Activated T-cell treated with anti-CD3 and anti-CD28 coated beads, Interleukin-2, amount 50 U/mL, for 4 hours (primary cell): ENCODE data around the gene NSD1. TPM values are rescaled to one million over a fixed set of nuclear protein-coding genes. Genes with fewer than 3 reads are reported as not detected.

Experiments
- ATAC-seq, 2 donors: fragments of 200-7000 bp; cut with Tn5 transposase; one replicate each; pipeline ENCODE4 v1.10.0; 2021
- DNase-seq: peaks from one replicate; pipeline ENCODE4 v3.0.0-alpha.2; 2020
- H3K27me3 Mint-ChIP-seq: one replicate; pipeline ENCODE4 v1.8.0; 2021; ENCODE audit warnings: low read depth, mixed read lengths
- H3K36me3 Mint-ChIP-seq: one replicate; pipeline ENCODE4 v1.8.0; 2022; ENCODE audit warnings: mixed read lengths; ENCODE audit not compliant: insufficient read depth
- H3K4me1 Mint-ChIP-seq: one replicate; pipeline ENCODE4 v1.8.0; 2021; ENCODE audit warnings: low read depth, mixed read lengths
- H3K4me3 Mint-ChIP-seq: one replicate; pipeline ENCODE4 v1.8.0; 2021; ENCODE audit warnings: mild to moderate bottlenecking, moderate library complexity, mixed read lengths
- H3K9me3 Mint-ChIP-seq: one replicate; pipeline ENCODE4 v1.8.0; 2021; ENCODE audit warnings: mixed read lengths
- total RNA-seq, 3 donors: library from RNA; stranded (reverse); gene quantifications; one replicate each; pipeline ENCODE4 v1.2.1, GENCODE V29; 2021

NSD1 gene
- total RNA-seq, 3 donors from 2014 or later, result 59.3 to 71.6 (median 67.6) TPM

- Mint-ChIP-seq H3K36me3 (peaks cover 12% of the 10 kb centered on the region), H3K4me3 (peak overlapping the region; percentile 70), H3K9me3 (no peaks in the 10 kb centered on the region), H3K27me3 (no peaks in the 10 kb centered on the region), H3K4me1 (peaks cover 40% of the 10 kb centered on the region)
- ATAC-seq (no peak), DNase-seq (no peak)
These were observed 177.3 kb downstream of the NSD1 start for GRCh38 chr5:177310757-177311391.

GRCh38 chr5:177311392-177311722 is 177.8 kb downstream of the NSD1 start:
- no peak for DNase-seq
- peaks cover 7% of the 10 kb centered on the region for H3K36me3 Mint-ChIP-seq
- peaks cover 36% of the 10 kb centered on the region for H3K4me1 Mint-ChIP-seq
- ATAC-seq, result no peak
- H3K4me3 Mint-ChIP-seq, result peak overlapping the region; percentile 74
- no peaks in the 10 kb centered on the region for H3K27me3 Mint-ChIP-seq
- H3K9me3 Mint-ChIP-seq, result no peaks in the 10 kb centered on the region

- DNase-seq (peak; percentile 93), ATAC-seq (peak; percentile 90 to 91)
- Mint-ChIP-seq H3K4me3 (peak within 1 kb of the TSS; percentile 74), H3K27me3 (no peaks in the 10 kb centered on the region), H3K9me3 (no peaks in the 10 kb centered on the region), H3K4me1 (peaks cover 31% of the 10 kb centered on the region), H3K36me3 (peaks cover under 1% of the 10 kb centered on the region)
These were observed 178.4 kb downstream of the NSD1 start, which contains the start of gene MXD3 for GRCh38 chr5:177311723-177312648. Gene MXD3 (minus strand): TSS chr5:177311898. CDS start chr5:177311830, 68 bp downstream.

GRCh38 chr5:177312649-177313181 is 179.1 kb downstream of the NSD1 start:
- H3K4me1 Mint-ChIP-seq, result peaks cover 30% of the 10 kb centered on the region
- ATAC-seq, result peak; percentile 10 to 15
- H3K4me3 Mint-ChIP-seq, result peak overlapping the region; percentile 45
- H3K36me3 Mint-ChIP-seq, result no peaks in the 10 kb centered on the region
- H3K9me3 Mint-ChIP-seq, result no peaks in the 10 kb centered on the region
- no peaks in the 10 kb centered on the region for H3K27me3 Mint-ChIP-seq
- no peak for DNase-seq

- no peaks in the 10 kb centered on the region for H3K27me3 Mint-ChIP-seq
- H3K4me1 Mint-ChIP-seq, result peaks cover 35% of the 10 kb centered on the region
- no peak overlapping the region for H3K4me3 Mint-ChIP-seq
- H3K36me3 Mint-ChIP-seq, result no peaks in the 10 kb centered on the region
- ATAC-seq, result no peak
- H3K9me3 Mint-ChIP-seq, result no peaks in the 10 kb centered on the region
- DNase-seq, result no peak
These were observed 180.1 kb downstream of the NSD1 start for GRCh38 chr5:177313561-177314259.

GRCh38 chr5:177314376-177315342 is 181.1 kb downstream of the NSD1 start:
- Mint-ChIP-seq H3K4me1 (peaks cover 32% of the 10 kb centered on the region), H3K9me3 (no peaks in the 10 kb centered on the region), H3K4me3 (no peak overlapping the region), H3K27me3 (no peaks in the 10 kb centered on the region), H3K36me3 (no peaks in the 10 kb centered on the region)
- DNase-seq, result no peak
- ATAC-seq, result no peak

- DNase-seq (no peak), ATAC-seq (no peak)
- Mint-ChIP-seq H3K4me3 (no peak overlapping the region), H3K27me3 (no peaks in the 10 kb centered on the region), H3K4me1 (peaks cover 34% of the 10 kb centered on the region), H3K36me3 (no peaks in the 10 kb centered on the region), H3K9me3 (no peaks in the 10 kb centered on the region)
These were observed 181.8 kb downstream of the NSD1 start for GRCh38 chr5:177315411-177315810.

GRCh38 chr5:177316005-177316404 is 182.4 kb downstream of the NSD1 start:
- Mint-ChIP-seq H3K27me3 (no peaks in the 10 kb centered on the region), H3K4me1 (peaks cover 29% of the 10 kb centered on the region), H3K9me3 (no peaks in the 10 kb centered on the region), H3K36me3 (no peaks in the 10 kb centered on the region), H3K4me3 (no peak overlapping the region)
- DNase-seq (no peak), ATAC-seq (no peak)

GRCh38 chr5:177317959-177318377 is 184.4 kb downstream of the NSD1 start:
- H3K4me1 Mint-ChIP-seq, result peaks cover 18% of the 10 kb centered on the region
- no peak overlapping the region for H3K4me3 Mint-ChIP-seq
- no peaks in the 10 kb centered on the region for H3K27me3 Mint-ChIP-seq
- DNase-seq (peak; percentile 73), ATAC-seq (peak; percentile 74 to 78)
- H3K36me3 Mint-ChIP-seq, result peaks cover 6% of the 10 kb centered on the region
- no peaks in the 10 kb centered on the region for H3K9me3 Mint-ChIP-seq

GRCh38 chr5:177319913-177320588 is 186.5 kb downstream of the NSD1 start:
- no peak overlapping the region for H3K4me3 Mint-ChIP-seq
- peak; percentile 27 to 51 for ATAC-seq

GRCh38 chr5:177320879-177321278 is 187.3 kb downstream of the NSD1 start:
- Mint-ChIP-seq H3K27me3 (no peaks in the 10 kb centered on the region), H3K4me3 (no peak overlapping the region), H3K36me3 (peaks cover 7% of the 10 kb centered on the region), H3K9me3 (no peaks in the 10 kb centered on the region), H3K4me1 (peaks cover 17% of the 10 kb centered on the region)
- ATAC-seq (no peak), DNase-seq (no peak)

More at GRCh38 chr5:177319913-177320588, 186.5 kb downstream of the NSD1 start:
- no peaks in the 10 kb centered on the region for H3K27me3 Mint-ChIP-seq
- H3K9me3 Mint-ChIP-seq, result no peaks in the 10 kb centered on the region
- H3K36me3 Mint-ChIP-seq, result peaks cover 7% of the 10 kb centered on the region
- no peak for DNase-seq
- peaks cover 17% of the 10 kb centered on the region for H3K4me1 Mint-ChIP-seq

- DNase-seq, result no peak
- no peaks in the 10 kb centered on the region for H3K27me3 Mint-ChIP-seq
- H3K4me1 Mint-ChIP-seq, result peaks cover 6% of the 10 kb centered on the region
- no peaks in the 10 kb centered on the region for H3K9me3 Mint-ChIP-seq
- peaks cover 21% of the 10 kb centered on the region for H3K36me3 Mint-ChIP-seq
- ATAC-seq, result no peak
- no peak overlapping the region for H3K4me3 Mint-ChIP-seq
These were observed 192.4 kb downstream of the NSD1 start for GRCh38 chr5:177325868-177326381.
